HG02884 (cell line): ENCODE data around the gene SRC.
A peak's percentile ranks its signal among the peaks of the same experiment; 100 is the strongest.

Source experiments
- ATAC-seq: cut with Tn5 transposase; IDR thresholded peaks from one replicate; pipeline ENCODE4 v1.9.1; 2021; ENCODE audit warnings: mild to moderate bottlenecking, moderate library complexity; ENCODE audit not compliant: unreplicated experiment

The SRC gene

GRCh38 chr20:37345339-37346235 is at the start of gene SRC:
Gene SRC, plus strand, starts transcription at chr20:37346140. Its CDS starts 38,014 bp downstream, at chr20:37384154.
- ATAC-seq = no peak

DNA sequence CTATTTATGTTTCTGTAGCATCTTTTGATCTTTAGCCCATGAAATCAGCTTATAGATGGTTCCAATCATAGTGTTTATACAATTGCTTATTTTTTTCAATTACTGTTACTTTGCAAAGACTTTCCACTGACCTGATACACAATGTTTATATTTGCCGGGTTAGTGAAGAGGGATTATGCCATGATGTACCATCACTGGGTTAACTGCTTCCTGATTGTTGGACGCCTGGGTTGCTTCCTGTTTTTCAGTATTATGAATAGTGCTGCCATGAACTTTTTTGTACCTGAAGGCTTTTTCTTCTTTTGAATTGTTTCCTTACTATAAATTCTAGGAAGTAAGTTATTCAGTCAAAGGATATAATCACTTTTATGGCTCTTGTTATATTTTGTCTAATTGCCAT is 49.6 kb upstream of the SRC start:
- ATAC-seq = no peak

- no peak for ATAC-seq
These were observed 48.7 kb upstream of the SRC start for GRCh38 chr20:37297066-37297736.

DNA sequence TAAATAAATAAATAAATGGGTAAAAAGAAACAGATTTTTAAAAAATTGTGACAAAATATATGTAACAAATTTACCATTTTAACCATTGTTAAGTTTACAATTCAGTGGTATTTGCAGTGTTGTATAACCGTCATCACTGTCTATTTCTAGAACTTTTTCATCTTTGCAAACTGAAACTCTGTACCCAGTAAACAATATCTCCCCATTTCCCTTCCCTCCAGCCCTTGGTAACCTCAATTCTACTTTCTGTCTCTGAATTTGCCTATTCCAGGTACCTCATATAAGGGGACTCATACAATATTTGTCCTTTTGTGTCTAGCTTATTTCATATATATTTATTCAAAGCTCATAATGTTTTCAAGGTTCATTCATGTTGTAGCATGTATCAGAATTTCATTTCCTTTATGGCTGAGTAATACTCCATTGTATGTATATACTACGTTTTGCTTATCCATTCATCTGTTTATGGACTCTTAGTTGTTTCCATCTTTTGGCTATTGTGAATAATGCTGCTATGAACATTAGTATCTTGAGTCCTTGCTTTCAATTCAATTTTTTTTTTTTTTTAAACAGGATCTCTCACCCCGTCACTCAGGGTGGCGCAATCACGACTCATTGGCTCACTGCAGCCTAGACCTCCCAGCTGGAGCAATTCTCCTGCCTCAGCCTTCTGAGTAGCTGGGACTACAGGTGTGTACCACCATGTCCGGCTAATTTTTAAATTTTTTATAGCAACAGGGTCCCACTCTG is 47.6 kb upstream of the SRC start:
- ATAC-seq = no peak

- ATAC-seq = no peak
These were observed 46.0 kb upstream of the SRC start for GRCh38 chr20:37299718-37300528.

- ATAC-seq = no peak
These were observed 44.8 kb upstream of the SRC start for GRCh38 chr20:37301120-37301519.

- ATAC-seq = no peak
These were observed 44.4 kb upstream of the SRC start for GRCh38 chr20:37301558-37301957.

GRCh38 chr20:37302981-37303380 is 43.0 kb upstream of the SRC start:
- no peak for ATAC-seq

- no peak for ATAC-seq
These were observed 42.3 kb upstream of the SRC start for GRCh38 chr20:37303637-37304036.

DNA sequence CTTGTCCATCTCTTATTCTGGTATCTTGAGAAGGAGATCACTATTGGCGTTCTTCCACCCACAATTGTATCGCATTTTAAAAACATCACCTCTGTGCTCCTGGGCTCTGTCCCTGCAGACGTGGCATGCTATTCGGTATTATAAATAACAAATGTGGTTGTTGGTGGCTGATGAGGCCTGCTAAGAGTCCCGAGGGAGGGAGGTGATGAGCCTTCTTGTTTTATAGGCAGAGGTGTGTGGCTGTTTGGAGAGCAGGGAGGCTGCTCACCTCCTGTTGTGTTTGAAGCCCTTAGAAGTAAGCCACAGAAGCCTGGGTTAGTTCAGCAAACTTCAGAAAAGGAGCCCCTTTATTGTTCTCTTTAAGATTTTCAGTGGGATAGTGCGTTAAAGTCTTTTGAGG is 40.9 kb upstream of the SRC start:
- no peak for ATAC-seq

DNA sequence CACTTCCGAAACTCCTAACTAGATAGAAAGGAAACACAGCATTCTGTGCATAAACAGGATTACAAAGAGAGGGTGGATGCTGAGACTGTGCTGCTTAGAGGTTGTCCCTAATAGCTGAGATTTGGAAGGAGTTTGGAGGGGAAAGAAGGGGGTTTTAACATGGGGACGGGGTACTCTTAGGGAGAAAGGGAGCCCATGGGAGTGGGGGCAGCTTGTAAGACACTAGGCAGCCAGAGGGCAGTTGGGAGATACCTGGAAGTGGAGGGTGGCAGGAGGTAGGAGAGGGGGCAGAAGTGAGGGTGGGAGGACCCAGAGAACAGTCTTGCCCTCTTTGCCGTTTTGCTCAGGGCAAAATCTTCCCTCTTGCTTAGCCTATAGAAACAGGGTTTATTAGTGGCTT is 40.1 kb upstream of the SRC start:
- no peak for ATAC-seq

- peak; percentile 97 for ATAC-seq
These were observed 37.6 kb upstream of the SRC start for GRCh38 chr20:37308086-37309050.

DNA sequence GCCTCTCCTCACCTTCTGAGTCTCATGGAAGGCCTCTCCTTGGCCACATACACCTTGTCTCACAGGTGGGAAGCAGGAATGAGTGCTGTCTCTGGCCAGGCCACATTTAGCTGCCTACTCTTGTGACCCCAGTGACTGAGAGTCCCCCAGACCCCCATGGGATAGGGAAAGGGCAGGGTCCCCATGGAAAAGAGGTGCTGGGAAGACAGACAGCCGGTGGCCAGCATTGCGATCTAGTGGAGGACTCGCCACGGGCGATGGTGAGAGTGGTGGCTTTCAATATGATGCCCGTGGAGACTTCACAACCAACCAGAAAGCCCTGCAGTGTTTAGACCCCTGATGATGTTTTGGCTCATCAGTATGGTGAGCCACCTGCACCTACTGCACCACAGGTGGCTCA is 36.6 kb upstream of the SRC start:
- ATAC-seq = no peak

DNA sequence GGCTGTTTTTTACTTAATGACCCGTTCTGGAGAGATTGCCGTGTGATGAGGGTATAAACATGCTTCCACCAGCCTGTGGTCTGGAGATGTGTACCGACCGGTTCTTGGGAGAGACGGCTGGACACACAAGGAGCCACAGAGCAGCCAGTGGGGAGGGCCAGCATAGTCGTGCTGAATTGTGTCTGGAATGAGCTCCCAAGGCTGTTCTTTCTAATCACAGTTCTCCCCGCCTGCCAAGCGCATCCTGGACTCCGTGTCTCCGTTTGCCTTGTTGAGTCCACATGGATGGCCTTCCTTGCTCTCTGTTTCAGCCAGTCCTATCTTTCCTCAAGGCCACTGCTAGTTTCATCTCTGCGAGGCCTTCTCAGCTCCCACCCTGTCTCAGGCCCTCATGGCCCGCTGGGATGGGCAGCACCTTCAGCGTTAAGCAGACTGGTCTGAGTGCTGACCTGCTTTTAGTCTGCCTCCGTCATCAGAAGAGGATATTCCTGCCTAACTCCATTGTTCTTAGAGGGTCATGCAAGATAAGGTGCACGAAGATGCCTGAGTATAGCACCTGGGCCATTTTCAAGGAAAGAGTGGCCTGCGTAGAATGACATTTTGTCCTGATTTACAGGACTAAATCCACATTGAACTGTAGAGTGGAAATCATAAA is 35.9 kb upstream of the SRC start:
- ATAC-seq = no peak

GRCh38 chr20:37310951-37311350 is 35.0 kb upstream of the SRC start:
- ATAC-seq = no peak

DNA sequence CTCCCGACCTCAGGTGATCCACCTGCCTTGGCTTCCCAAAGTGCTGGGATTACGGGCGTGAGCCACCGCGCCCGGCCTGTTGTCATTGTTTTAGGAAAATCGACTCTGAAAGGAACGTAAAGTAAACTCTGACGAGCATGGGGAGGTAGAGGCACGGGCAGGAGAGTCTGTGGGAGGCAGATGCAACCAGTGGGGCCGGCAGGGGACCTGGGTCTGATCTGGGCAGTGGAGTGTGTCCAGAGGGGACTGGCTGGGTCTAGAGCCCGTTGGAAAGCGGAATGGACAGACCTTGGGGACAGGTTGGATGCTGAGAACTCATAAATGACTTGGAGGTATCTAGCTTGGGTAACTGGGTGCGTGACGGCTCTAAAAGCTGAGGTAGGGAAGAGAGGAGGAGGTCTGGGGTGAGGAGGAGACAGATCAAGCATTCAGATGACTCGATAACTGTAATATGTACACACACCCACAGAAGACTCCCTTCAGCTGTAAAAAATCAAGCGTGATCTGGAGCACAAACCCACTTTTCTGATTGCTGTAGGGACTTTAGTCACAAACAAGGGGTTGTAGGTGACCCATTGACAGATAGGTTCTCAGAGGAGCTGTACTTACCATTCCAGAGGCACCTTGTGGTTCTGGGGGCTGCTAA is 34.1 kb upstream of the SRC start:
- ATAC-seq = no peak

GRCh38 chr20:37313546-37314091 is 32.3 kb upstream of the SRC start:
- ATAC-seq = no peak

DNA sequence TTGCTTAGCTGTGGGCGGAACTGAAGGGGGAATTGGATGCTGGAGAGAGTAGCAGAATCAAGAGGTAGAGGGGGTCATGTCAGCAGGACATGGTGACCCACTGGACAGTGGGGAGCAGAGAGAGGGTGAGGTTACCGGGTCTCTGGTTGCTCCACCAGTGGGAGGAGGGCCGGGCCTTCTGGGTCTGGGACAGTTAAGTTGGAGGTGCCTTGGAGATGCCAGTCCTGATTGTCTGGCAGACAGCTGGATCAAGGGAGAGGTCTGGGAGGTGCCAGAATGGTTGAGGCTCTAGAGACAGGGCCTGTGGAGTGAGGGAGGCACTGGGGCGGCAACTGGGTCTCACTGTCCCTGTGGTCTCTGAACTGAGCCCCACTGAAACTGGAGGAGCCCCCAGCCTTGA is 31.8 kb upstream of the SRC start:
- no peak for ATAC-seq
